ENCODE data around the gene RPH3AL.
"Not testable (repeated sequence)": the region's sequence is repeated elsewhere in the genome, so short reads cannot be mapped to it uniquely, and the experiment has no call there.

Gene RPH3AL

DNA sequence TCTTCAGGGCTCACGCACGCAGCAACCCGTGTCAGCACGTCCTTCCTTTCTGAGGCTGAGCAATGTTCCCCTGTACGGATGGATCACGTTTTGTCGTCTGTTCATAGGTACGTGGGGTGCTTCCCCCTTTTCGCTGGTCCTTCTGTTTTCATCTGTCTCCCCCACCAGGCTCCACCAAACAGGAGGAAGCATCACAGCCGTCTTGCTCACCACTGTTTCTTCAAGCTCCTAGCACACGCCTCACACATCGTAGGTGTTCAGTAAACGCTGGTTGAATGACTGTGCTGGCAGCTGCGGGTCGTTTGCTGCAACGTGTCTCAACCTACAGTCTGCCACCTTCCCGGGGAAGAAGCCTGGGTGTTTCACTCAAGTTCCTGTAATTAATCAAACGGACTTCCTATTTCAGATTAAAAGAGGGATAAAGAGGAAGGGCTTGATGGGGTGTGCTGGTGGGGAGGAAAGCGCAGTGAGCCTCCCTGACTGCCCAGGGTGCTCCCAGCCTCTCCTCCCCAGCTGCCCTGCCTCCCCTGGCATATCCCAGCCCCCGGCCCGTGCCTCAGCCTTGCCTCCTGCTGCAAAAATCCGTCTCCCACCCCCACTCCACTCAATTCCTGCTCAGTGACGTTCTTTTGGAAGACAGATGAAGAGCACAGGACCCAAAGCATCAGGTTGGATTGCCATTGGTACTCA lies 94.4 kb downstream of the RPH3AL start:
- no peak for DNase-seq

DNA sequence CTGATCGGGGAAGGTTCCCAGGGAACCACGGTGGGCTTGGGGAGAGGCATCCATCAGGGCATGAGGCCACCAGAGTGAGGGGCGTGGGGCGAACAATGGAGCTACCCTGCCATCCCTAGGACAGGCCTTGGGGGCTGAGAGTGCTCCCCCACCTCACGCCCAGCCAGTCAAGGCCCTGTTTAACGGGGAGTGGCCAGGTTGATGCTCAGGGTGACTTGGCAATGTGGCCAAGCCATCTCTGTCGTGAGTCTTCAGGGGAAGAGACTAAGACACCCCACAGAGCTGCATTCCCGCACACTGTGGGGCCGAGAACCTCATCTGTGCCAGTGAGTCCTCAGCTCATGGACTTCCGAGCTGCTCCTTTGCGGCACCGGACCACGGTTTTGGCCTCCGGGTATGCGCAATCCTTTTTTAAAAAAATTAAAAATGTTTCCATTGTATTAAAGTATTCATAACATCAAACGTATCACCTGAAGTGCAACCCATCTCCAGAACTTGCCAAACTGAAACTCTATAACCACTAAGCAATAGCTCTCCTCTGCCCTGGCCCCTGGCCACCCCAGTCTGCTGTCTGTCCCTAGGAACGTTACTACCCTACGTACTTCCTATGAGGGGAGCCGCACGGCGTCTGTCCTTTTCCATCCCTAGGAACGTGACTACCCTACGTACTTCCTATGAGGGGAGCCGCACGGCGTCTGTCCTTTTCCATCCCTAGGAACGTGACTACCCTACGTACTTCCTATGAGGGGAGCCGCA lies 99.3 kb downstream of the RPH3AL start:
- no peak for DNase-seq

DNA sequence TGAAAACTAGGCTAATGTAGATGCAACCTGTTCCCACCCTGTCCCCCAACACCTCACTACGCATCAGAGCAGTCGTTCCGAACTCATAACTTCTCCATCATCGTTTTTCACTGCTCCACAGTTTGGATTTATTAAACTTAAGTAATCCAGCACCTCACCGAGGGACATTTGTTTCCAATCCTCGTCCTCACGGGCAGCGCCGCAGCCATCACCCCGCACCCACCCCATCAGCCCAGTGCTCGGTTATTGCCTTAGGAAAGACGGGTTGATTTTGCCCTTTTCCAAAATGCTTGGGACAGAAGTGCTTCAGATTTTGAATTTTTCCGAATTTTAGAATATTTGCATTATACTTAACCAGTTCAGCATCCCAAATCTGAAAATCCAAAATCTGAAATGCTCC lies 100.2 kb downstream of the RPH3AL start:
- no peak for DNase-seq

DNA sequence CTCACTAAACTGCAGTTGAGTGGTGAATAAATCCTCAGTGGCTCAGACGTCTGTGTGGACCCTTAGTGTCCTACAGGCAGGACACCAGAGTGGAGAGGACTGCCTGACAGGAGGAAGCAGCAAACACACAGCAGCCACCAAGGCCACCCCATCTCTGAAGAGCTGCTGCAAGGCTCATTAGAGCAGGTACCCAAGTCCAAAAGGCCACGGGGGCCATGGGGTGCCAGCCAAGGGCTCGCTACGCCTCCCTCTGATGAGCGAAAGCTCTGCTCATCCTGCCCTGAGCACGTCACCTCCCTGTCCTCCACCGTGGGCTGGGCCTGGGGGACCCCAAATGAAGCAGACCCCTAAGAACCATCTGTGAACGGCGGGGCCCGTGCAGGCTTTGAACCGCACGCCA lies 101.1 kb downstream of the RPH3AL start:
- DNase-seq, result no peak

DNA sequence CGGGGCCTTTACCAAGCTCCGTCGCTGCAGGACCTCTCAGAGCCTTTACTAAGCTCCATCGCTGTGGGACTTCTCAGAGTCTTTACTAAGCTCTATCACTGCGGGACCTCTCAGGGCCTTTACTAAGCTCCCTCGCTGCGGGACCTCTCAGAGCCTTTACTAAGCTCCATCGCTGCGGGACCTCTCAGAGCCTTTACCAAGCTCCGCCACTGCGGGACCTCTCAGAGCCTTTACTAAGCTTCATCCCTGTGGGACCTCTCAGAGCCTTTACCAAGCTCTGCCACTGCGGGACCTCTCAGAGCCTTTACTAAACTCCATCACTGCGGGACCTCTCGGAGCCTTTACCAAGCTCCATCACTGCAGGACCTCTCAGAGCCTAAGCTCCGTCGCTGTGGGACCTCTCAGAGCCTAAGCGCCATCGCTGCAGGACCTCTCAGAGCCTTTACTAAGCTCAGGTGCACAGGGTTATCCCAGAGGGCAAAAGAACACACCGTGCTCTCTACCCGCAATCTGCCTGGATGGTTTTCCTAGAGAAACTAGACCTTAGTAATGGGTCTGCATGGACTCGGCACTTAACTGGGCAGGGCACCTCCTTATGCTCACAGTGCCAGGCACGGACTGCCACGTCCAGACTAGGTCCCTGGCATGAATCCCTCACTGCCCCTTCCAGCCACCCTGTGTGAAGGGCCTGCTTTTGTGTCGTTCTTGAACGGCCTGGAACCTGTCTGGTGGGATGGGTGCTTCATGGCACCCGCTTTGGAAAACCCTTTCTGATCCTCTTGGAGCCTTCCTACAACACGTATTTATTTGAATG lies 101.9 kb downstream of the RPH3AL start:
- DNase-seq, result no peak

DNA sequence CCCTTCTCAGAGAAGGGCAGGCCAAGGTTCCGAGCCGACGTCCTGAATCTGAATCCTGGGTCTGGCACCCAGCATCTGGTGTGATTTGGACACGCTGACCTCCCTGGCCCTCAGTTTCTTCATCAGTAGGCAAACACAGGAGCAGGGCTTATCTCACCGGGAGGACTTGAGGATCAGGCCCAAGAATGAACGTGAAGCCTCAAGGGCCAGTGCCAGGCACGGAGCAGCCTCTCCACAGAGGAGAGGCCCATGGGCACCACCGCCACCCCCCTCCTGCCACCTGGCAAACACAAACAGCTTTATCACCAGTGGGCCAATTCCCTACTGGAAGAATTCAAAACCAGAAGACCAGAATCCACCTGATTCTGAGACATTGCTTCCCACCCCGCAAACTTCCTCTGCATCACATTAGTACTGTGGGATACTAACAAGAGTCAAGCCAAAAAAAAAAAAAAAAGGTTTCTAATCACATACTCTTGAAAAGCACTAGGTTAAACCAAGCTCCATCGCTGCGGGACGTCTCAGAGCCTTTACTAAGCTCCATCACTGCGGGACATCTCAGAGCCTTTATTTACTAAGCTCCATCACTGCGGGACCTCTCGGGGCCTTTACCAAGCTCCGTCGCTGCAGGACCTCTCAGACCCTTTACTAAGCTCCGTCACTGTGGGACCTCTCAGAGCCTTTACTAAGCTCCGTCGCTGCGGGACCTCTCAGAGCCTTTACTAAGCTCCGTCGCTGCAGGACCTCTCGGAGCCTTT lies 103.2 kb downstream of the RPH3AL start:
- no peak for DNase-seq

DNA sequence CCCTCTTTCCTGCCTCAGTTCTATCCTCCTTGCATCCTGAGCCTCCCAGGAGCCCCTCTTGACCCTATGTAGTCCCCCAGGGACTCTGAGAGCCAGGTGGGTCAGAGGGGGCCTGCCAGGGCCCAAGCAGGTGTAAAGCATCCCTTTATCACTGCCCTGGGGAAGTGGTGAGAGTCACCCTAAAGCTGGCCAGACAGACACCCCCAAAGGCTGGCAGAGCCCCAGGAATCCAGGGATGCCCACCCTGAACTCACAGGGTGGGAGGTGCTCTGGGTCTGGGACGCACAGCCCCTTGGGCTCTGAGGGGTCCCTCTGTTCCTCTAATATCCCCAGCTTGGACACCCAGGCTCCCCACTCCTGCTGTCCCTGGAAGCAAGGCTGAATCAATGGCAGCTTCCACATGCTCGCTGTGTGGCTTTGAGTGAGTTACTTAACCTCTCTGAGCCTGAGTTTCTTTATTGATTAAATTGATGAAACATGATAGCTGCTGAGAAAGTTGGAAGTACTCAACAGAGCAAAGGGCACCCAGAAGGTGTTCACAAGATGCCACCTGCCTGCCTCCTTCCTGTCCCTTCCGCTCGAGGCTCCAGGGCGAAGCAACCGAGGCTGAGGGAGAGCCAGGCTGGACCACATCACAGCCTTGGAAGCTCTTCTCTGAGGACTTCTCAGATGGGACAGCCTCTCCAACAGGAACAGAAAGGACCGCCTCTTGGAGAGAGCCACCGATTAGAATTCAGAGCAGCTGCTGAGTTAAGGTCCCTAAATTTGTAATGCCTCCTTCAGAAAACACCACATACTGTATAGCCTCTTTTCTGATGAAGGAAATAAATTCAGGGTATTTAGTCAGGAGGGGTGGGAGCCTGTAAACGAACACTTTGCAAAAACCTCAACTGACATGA lies 104.0 kb downstream of the RPH3AL start:
- no peak for DNase-seq

DNA sequence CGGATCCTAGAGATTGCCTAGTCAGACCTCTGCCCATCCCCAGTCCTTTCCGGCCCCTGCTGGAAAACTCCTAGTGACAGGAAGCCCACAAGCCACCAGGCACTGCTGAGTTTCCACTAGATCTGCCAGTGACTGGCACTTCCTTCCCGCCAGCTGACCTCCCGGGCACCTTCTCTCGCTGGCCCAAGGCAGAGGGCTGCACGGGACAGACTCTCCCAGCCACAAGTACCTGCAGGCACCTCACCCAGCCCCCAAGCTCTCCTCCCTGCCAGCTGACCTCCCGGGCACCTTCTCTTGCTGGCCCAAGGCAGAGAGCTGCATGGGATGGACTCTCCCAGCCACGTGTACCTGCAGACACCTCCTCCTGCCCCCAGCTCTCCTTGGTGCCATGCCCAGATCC lies 104.8 kb downstream of the RPH3AL start:
- no peak for DNase-seq

DNA sequence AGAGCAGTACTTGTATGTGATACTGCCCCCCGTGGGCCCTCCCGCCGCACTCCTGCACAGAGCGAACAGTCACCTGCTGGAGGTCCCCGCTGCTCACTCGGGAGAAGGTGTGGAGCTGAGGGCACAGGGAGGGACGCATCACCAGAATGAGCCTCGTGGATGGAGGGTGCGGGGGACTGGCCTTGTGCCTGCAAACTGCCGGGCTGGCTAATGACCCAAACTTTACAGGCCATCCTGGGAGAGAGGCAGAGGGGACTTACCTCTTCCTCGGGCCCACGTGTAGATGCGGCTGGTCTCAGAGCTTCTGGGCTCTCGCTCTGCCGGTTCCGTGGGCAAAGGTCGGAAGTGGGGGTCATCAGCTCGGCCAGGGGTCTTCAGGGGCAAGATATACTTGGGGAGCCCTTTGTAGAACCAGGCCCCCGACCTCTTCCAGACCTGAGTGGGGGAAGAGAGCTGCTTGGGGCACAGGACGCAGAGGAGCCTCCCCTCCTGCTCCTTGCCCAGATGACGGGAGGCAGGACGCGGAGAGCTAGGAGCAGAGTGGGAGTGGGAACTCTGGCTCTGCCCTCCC lies 105.7 kb downstream of the RPH3AL start:
- DNase-seq, result no peak

DNA sequence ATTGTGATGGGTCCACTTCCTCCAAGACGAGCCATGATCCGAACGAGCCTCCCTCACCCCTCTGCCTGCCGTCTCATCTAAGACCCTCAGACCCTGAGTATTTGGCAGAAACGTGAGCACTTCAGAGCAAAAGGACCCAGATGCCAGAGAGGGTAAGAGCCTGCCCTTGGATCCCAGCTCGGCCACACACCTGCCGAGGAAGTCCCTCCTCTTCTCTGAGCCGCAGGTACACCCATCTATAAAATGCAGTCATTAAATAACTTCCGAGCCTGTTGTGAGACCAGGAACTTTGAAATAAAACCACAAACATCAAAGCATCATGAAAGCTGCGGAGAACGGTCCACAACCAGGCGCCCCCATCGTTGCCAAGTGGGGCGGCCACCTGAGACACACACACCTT lies 106.4 kb downstream of the RPH3AL start:
- no peak for DNase-seq

DNA sequence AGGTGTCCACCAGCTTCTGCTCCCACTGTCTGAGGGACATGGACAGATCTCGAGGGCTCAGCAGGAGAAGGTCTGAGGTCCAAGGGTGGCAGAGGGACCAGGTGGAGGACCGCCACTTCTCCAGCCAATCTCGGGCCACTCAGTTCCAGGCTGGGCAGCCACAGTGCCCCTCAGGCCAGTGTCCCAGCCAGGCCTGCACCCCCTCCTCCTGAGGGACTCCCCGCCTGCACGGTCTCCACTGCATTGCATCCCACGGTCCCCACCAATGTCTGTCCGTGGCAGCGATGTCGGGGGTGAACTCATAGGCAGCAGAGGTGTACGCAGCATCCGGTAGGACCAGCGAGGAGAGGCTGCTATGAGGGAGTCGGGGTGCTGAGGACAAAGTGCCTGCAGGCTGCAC lies 107.0 kb downstream of the RPH3AL start:
- no peak for DNase-seq

DNA sequence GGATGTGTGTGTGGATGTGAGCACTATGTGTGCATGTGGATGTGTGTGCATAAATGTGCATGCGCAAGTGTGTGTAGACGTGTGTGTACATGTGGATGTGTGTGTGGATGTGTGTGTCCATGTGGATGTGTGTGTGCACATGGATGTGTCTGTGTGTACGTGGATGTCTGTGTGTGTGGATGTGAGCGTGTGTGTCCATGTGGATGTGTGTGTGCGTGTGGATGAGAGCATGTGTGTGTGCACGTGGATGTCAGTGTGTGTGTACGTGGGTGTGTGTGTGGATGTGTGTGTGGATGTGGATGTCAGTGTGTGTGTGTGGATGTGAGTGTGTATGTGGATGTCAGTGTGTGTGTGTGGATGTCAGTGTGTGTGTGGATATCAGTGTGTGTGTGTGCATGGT lies 107.6 kb downstream of the RPH3AL start:
- DNase-seq, result no peak

DNA sequence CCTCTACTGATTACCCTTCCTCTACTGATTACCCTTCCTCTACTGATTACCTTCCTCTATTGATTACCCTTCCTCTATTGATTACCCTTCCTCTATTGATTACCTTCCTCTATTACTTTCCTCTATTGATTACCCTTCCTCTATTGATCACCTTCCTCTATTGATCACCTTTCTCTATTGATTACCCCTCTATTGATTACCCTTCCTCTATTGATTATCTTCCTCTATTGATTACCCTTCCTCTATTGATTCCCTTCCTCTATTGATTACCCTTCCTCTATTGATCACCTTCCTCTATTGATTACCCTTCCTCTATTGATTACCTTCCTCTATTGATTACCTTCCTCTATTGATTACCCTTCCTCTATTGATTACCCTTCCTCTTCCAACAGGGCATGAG lies 108.7 kb downstream of the RPH3AL start:
- not testable (repeated sequence) for DNase-seq

DNA sequence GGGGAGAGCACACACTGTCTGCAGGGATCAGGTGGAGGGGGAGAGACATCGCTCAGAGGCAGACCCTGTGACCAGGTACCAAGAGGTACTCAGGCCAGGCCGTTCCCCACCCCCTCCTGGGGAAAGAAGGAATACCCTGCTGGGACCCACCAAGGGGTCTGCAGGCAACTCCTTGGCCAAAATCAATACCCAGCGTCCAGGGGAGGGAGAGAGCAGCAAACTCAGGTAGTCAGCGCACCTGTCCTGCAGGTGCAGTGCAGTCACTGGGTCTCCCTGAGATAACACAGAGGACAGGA lies 113.7 kb downstream of the RPH3AL start:
- peak; percentile 14 for DNase-seq

DNA sequence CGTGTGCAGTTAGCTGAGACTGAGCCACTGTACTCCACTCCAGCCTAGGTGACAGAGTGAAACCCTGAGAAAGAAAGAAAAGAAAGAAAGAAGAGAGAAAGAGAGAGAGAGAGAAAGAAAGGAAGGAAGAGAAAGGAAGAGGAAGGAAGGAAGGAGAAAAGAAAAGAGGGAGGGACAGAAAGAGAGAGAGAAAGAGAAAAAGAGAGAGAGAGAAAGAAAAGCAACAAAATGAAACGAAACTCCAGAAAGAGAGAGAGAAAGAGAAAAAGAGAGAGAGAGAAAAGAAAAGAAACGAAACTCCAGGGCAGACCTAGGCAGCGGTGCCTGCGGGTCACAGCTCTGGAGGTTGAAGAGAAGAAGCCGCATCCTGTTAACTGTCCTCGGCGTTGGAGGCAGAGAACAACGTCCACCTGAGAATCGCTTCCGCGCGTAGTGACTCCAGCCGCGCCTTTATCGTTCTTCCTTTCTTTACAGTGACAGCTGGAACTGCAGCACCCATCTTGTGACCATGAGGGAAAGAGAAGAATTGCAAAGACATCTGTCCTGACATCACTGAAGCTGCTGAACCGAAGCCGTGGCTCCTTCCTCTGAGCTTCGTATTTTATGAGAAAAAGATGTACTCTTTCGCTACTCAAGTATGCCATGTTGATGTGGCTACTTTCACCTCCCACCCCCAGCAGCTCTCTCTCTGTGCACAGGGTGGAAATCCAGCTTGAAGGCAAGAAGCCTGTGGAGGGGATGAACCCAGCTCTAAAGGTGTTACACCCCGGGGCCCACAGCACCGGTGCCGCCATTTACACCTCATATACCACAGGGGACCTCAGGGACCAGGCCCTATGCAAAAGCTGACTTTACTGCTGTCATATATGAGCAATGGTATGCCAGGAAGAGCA lies 114.3 kb downstream of the RPH3AL start:
- DNase-seq, result no peak

DNA sequence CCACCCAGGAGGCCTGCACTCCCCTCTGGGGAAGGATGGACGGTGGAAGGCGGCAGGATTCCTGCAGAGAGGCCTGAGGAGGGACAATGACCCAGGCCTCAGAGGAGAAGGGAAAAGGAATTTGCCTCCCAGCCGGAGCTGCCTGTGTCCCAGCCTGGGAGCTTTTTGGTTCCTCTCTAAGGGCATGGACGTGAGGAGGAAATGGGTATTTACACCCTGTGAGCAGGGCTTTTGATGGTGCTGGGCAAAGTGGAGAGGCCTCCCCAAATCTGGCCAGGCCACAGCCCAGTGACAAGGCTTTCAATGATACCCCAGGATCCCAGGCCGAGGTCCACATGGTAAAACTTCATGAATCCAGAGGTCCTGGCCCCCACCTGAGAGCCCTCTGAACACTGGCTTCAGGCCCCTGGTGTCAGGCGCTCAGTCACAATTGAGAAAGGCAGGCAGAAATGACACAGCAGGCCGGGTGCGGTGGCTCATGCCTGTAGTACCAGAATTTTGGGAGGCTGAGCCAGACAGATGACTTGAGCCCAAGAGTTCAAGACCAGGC lies 115.1 kb downstream of the RPH3AL start:
- no peak for DNase-seq

DNA sequence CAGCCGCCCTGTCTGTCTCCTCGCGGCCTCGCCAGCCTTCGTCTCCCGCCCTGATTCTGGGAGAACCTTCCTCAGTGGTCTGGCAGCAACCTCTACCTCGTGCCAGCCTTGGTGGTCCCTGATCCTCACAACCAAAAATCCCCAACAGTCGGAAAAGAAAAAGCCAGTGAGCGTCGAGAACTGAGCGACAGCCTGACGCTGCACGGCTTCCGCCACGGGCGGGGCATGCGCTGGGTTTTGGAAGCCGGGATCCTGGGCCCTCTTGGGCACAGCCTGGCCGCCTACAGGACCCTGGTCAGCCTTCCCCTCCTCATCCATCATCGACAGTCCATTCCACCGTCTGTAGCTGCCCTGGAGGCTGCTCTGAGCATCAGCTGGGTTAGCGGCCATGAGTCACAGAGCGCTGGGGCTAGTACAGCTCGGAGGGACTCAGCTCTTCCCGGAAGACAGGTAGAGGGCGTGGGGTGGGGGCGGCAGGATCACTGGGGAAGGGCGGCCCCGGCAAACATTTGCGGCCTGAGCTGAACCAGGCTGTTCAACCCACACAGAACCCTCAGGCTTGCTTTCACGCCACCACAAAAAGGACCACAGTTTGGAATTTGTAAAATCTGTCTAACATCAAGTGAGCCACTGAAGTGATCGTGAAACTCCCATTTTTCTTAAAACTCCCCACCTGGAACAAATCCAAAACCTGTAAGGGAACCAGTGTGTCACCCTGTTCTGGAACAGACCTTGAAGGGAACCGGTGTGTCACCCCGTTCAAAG lies 115.8 kb downstream of the RPH3AL start:
- DNase-seq, result no peak

DNA sequence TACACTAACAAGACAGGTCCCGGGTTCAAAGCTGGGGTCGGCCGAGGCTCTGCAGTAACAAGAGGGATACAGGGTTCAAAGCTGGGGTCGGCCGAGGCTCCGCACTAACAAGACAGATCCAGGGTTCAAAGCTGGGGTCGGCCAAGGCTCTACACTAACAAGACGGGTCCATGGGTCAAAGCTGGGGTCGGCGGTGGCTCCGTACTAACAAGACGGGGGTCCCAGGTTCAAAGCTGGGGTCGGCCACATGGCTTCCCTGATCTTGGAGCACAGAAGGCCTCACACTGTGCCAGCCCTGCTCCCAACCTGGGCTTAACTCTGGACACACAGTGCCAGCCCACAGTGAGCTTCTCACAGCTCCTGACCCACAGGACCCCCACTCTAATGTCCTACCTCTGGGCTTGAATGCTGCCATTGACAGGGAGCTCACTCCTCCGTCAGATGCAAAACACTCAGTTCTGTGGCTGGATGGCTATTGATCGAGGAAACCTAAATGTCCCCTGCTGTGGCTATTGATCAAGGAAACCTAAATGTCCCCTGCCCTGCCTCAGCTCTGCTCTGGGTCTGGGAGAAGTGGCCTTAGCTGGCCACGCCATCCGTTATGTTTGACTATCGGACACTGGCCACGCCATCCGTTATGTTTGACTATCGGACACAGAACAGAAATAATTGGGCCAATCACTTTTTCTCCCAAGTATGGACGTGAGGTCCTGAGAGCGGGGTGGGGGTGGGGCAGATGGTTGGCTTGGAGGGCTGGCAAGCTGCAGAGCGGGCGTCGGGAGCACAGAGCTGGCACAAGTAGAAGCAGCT lies 116.6 kb downstream of the RPH3AL start:
- no peak for DNase-seq
